ENCODE measurements around the gene KRT222.
A peak's percentile ranks its signal among the peaks of the same experiment; 100 is the strongest.

KRT222 gene

DNA sequence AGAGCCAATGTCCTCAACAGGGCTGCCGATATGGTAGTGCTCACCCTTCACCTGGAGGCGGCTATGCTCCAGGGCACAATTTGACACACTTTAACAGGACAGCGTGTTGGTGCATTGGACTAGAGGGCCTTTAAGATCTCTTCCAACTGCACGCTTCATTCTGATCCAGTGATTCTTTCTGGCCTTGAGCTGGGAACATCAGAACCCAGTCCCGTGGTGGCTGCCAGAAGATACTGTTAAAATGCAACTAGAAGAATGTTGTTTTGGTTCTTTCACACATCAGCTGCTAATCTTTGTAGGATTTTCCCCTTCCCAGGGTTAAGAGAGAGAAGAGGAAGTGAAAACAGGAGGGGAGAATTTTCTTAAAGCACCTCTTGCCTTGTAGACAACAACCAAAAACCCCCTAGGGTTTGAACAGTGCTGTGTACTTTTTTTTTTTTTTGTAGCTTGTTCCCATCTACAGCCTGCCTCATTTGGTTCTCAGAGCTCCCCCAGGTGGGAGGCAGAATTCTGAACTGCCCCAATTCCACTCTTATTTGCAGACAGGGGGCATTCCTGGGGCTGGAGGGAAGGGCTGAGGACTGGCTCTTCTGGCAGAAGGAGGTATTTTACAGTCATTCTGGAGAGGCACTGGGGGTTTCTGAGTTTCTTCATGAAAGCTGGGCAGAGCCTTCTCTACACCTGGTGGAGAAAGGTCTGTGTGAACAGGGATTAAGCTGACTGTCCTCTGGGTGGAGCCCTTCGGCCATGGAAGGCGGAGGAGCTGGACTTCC is 49.7 kb downstream of the KRT222 start:
- DNase-seq (ENCODE audit: low read depth in 2 of 2) = no peak

DNA sequence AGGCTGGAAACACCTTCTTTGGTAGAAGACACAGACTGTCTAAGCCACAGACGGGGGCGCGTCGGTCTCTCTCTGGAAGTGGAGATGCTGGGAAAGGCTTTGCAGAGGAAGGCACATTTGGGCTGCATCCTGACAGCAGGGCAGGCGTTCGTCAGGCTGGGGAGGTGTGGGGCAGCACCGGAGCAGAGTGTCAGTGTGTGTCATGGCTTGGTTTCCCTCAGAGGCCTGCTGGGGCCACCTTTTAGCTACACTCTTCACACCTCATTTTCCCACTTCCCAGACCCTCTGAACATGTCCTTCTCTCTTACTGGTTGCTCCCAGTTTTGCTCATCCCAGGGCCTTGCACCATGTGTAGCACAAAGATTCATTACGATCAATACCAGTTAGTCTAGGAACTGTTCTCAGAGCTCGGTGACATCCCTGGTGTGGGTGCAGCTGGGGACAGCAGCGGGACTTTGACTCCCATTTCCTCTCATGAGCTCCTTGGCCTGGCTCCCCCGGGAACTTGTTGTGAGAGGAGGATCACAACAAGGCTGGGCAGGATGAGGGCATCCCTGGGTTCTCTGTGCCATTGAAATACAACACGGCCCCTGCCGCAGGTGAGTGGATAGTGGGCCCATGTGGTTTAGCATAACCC is 50.4 kb downstream of the KRT222 start:
- no peak for DNase-seq (ENCODE audit: low read depth in 2 of 2)

DNA sequence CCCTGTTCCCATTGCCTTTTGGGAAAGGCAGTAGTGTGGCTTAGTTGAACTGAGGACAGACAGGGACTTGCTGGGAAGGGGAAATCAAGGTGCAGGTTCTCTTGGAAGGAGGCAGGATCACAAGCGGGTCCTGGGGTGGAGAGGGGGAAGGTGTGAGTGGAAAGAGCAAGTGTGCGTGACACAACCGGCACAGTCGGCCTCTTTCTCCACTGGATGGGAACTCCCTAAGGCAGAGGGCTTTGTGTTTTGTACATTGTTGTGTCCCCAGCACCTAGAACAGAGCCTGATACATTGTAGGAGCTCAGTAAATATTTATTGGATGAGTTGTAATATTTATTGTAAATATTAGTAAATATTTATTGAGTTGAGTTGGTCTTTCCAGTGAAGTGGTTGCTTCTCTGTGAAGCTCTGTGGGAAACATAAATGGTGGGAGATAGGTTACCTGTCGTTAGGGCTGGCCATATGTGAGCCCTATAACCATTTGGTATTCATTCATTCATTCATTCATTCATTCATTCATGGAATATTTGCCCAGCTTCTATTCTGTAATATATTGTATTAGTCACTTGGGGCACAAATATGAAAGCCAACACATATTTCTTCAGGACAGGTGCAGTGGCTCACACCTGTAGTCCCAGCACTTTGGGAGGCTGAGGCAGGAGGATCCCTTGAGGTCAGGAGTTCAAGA is 51.4 kb downstream of the KRT222 start:
- DNase-seq (ENCODE audit: low read depth in 2 of 2) = no peak

DNA sequence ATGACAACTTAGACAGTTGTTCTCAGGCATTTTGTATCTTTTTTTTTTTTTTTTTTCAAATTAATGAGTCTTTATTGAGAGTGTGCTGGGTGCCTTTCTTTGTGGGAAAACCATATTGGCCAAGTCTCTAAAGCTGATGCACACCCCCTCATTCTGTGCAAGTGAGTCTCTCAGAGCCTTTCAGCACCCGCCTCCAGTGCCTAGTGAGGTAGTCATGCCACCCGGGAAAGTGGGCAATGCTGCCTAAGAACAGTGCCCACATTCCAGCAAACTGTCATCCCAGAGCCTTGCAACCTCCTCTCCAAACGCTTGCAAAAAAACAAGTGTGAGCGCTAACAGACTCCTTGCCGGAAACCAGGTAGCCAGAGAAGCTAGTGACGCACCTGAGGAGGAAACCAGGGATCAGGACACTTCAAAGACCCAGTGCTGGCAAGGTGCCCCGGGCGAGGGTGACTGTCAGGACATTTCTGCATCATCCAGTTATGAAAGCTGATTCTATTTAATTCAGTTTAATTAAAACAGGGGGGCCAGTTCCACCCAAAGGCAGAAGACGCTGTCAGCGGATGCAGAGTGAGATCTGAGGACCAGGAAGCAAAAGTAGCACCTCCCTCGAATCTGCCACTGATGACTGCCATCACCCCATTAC is 52.3 kb downstream of the KRT222 start:
- peak; percentile 51 for DNase-seq (ENCODE audit: low read depth in 2 of 2)

DNA sequence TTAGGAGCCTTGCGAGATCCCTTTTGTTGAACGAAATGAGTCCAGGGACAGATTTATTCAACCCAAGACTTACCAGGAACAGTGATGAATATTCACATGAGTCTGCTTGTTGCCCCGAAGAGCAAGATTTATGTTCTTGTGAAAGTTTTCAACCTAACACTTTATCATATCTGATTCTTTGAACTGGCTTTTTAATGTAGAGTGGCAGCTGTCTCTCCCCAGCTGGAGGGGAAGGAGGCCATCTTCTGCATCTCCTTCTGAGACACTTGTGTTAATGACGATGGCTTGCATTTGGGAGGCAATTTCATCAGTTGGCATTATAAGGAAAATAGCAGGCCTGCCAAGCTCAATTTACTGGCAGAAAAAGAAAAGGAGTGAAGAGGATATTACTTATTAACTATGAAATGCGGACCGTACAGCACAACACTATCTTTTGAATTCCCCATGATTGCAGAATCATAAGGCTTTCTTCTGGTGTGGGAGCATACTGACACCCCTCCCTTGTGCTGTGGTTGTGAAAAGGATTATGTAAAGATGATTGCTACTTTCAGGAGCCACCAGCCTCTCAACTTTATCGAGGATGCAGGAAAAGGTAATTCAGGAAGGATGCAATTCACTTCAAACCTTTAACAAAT is 53.0 kb downstream of the KRT222 start:
- DNase-seq (ENCODE audit: low read depth in 2 of 2) = no peak

DNA sequence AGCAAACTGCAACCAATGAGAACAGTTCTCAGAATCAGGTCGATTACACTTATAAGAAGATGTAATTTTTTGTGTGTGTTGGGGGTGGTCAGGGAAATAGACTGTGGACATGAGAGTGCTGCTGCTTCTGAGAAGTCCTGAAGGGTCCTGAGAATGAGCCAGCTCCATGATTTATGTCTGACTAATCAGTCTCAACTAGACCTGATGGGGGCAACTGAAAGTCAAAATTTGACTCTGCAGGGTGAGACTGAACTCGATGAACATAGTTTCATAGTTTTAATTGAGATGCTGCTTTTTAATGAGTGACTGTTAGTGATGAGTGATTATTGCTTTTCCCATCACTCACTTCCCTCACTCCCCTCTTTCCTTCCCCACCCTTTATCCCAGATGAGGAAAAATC is 54.6 kb downstream of the KRT222 start:
- no peak for DNase-seq (ENCODE audit: low read depth in 2 of 2)

DNA sequence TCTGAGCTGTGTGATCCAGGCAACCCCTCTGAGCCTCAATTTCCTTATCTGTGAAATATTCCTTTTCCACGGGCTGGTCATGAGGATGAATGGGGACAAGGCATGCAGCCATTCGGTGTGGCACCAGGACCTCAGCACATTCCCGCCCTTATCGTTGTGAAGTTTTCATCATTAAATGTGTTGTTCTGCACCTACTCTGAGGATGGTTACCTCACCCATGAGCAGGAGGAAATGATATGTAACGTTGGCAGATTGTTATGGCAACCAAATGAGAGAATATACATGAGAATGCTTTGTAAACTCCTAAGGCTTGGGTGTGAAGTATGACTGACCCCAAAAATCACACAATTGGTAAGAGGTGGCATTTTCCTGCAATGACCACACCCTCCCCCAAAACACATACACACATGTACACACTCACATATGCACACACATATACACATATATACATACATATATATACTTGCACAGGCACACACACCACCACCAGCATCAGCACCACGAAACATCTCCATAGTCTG is 56.9 kb downstream of the KRT222 start:
- DNase-seq (ENCODE audit: low read depth in 2 of 2) = no peak

DNA sequence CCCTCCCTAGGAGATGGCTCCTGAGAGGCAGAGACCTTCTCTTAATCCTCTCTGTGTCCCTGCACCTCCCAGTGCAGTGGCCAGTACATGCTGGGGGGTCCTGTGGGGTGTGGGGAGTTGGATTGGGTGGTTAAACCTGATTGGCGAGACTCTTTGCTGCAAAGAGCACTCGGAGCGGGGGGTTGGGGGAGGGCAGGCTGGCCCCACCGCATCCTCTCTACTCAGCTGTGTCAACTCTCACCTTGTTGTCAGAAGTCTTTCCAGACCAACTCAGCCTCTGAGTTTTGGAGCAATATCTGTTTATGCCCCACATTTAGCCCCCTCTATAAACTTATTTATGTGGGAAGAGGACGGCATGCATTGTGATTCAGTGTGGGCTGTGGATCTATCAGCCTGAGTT is 57.3 kb downstream of the KRT222 start:
- DNase-seq (ENCODE audit: low read depth in 2 of 2) = no peak

DNA sequence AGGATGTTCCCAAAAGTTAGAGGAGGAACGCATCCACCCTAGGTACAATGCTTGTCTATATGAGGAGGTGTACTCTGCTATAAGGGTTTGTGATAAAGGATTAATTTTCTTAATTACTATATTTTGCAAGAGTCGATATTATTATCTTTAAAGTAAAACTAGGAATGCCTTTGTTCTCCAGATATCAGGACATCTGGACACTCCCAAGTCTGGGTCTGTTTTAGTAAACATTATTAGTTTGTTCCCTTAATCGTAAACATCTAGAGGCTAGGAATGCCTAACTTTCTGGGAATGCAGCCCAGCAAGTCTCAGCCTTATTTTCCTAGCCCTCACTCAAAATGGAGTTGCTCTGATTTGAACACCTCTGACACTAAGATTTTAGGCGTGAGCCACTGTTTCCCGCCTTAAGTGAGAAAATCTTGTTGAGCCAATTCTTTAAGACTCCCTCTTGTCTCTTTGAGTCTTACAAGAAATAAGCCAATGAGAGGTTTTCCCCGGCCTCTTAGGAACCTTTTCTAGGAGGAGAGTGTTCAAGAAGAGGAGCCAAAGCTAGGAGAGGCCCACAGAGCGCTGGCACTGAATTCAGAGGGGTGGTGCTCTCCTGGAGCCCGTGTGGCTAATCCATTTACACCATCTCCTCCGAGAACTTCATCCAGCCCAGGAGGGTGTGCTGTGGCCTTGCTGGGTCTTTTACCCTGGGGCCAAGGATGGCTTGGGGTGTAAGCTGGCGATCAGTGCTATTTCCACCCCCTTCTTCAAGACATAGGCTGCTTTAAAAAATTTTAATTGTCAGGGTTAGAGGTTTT is 58.2 kb downstream of the KRT222 start:
- no peak for DNase-seq (ENCODE audit: low read depth in 2 of 2)

DNA sequence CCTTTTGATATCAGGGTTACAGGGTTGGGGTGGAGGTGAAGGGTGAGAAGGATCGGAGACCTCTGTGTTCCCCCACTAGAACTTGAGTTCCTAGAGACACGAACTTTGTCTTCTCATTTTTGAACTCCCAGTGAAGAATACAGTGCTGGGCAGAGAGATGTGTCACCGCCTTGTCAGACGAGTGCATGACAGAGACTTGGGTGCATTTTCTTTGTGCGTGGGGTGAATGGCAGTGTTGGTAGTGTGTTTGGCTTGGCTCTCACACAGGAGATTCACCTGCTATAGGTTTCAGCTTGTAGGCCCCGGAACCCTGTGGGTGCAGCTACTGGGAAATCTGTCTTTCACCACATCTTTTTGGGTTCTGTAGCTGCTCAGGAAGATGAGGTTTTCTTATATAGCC is 59.7 kb downstream of the KRT222 start:
- DNase-seq (ENCODE audit: low read depth in 2 of 2) = peak; percentile 46 to 69
